ENCODE measurements around the gene PITX1.

Gene PITX1

GRCh38 chr5:135041726-135042125 is 7.7 kb upstream of the PITX1 start:
- DNase-seq (ENCODE audit: low read depth in 2 of 2) = no peak

- DNase-seq (ENCODE audit: low read depth in 2 of 2) = no peak
These were observed 7.1 kb upstream of the PITX1 start for GRCh38 chr5:135041145-135041587.

- DNase-seq (ENCODE audit: low read depth in 2 of 2) = no peak
These were observed 6.5 kb upstream of the PITX1 start for GRCh38 chr5:135040333-135041144.

GRCh38 chr5:135040034-135040332 is 6.0 kb upstream of the PITX1 start:
- DNase-seq (ENCODE audit: low read depth in 2 of 2) = no peak

GRCh38 chr5:135039271-135040033 is 5.4 kb upstream of the PITX1 start:
- no peak for DNase-seq (ENCODE audit: low read depth in 2 of 2)

GRCh38 chr5:135038813-135039270 is 4.8 kb upstream of the PITX1 start:
- DNase-seq (ENCODE audit: low read depth in 2 of 2) = no peak

GRCh38 chr5:135038205-135038812 is 4.3 kb upstream of the PITX1 start:
- DNase-seq (ENCODE audit: low read depth in 2 of 2) = no peak

GRCh38 chr5:135037519-135038204 is 3.6 kb upstream of the PITX1 start:
- DNase-seq (ENCODE audit: low read depth in 2 of 2) = no peak

GRCh38 chr5:135036405-135036804 is 2.4 kb upstream of the PITX1 start:
- DNase-seq (ENCODE audit: low read depth in 2 of 2) = no peak

- no peak for DNase-seq (ENCODE audit: low read depth in 2 of 2)
These were observed 1.6 kb upstream of the PITX1 start for GRCh38 chr5:135035678-135036030.

- DNase-seq (ENCODE audit: low read depth in 2 of 2) = no peak
These were observed 1.1 kb upstream of the PITX1 start for GRCh38 chr5:135034963-135035677.

- DNase-seq (ENCODE audit: low read depth in 2 of 2) = no peak
These were observed 371 bp upstream of the PITX1 start for GRCh38 chr5:135034236-135034962.

- DNase-seq (ENCODE audit: low read depth in 2 of 2) = no peak
These were observed 798 bp downstream of the PITX1 start for GRCh38 chr5:135032999-135033861.

- DNase-seq (ENCODE audit: low read depth in 2 of 2) = no peak
These were observed 1.4 kb downstream of the PITX1 start for GRCh38 chr5:135032695-135032998.

GRCh38 chr5:135031813-135032694 is 2.0 kb downstream of the PITX1 start:
- DNase-seq (ENCODE audit: low read depth in 2 of 2) = no peak

- no peak for DNase-seq (ENCODE audit: low read depth in 2 of 2)
These were observed 2.8 kb downstream of the PITX1 start for GRCh38 chr5:135030956-135031812.

GRCh38 chr5:135030123-135030955 is 3.7 kb downstream of the PITX1 start:
- DNase-seq (ENCODE audit: low read depth in 2 of 2) = no peak

Measured in stimulated activated CD4-positive, alpha-beta T cell treated with anti-CD3 and anti-CD28 coated beads, Interleukin-1b, Interleukin-23, amount 100 ng/mL, for 4 hours (primary cell).